Glutamatergic neuron (in vitro differentiated cells): Measurements from ENCODE around the gene LRRC3. TPM values are rescaled to one million over a fixed set of nuclear protein-coding genes. Genes with fewer than 3 reads are reported as not detected.

Experiments used
- DNase-seq: peaks from one replicate; pipeline ENCODE4 v3.0.0; 2022
- H3K27ac Mint-ChIP-seq: one replicate; pipeline ENCODE4 v1.8.0; 2020; ENCODE audit warnings: mild to moderate bottlenecking, mixed read lengths, inconsistent platforms; ENCODE audit not compliant: unreplicated experiment
- H3K27me3 Mint-ChIP-seq: one replicate; pipeline ENCODE4 v1.8.0; 2020; ENCODE audit warnings: mild to moderate bottlenecking, moderate library complexity, mixed read lengths, inconsistent platforms; ENCODE audit not compliant: unreplicated experiment
- H3K36me3 Mint-ChIP-seq: one replicate; pipeline ENCODE4 v1.8.0; 2020; ENCODE audit warnings: mild to moderate bottlenecking, mixed read lengths, inconsistent platforms; ENCODE audit not compliant: unreplicated experiment
- H3K4me1 Mint-ChIP-seq: one replicate; pipeline ENCODE4 v1.8.0; 2020; ENCODE audit warnings: mild to moderate bottlenecking, low read depth, mixed read lengths, inconsistent platforms; ENCODE audit not compliant: unreplicated experiment
- H3K4me3 Mint-ChIP-seq: one replicate; pipeline ENCODE4 v1.8.0; 2020; ENCODE audit warnings: mild to moderate bottlenecking, mixed read lengths, inconsistent platforms; ENCODE audit not compliant: unreplicated experiment
- H3K9me3 Mint-ChIP-seq: one replicate; pipeline ENCODE4 v1.8.0; 2020; ENCODE audit warnings: mild to moderate bottlenecking, moderate library complexity, mixed read lengths, inconsistent platforms; ENCODE audit not compliant: unreplicated experiment
- total RNA-seq: library from RNA; stranded (reverse); fragmentation: NEBNext Ultra II Directional; extraction: Animal tissue kit (Norgen Biotek cat#: 25700); gene quantifications from one replicate; pipeline ENCODE4 v1.2.1, GENCODE V29; 2021; ENCODE audit not compliant: unreplicated experiment
- TF ChIP-seq, protein P1 (sequence below): fragments of 200-600 bp; sonication (generic); IDR thresholded peaks from one replicate; pipeline ENCODE4 v1.5.0; 2021; ENCODE audit not compliant: partially characterized antibody, unreplicated experiment

The LRRC3 gene
- total RNA-seq, 1 donor from 2014 or later: 5.8 TPM

DNA sequence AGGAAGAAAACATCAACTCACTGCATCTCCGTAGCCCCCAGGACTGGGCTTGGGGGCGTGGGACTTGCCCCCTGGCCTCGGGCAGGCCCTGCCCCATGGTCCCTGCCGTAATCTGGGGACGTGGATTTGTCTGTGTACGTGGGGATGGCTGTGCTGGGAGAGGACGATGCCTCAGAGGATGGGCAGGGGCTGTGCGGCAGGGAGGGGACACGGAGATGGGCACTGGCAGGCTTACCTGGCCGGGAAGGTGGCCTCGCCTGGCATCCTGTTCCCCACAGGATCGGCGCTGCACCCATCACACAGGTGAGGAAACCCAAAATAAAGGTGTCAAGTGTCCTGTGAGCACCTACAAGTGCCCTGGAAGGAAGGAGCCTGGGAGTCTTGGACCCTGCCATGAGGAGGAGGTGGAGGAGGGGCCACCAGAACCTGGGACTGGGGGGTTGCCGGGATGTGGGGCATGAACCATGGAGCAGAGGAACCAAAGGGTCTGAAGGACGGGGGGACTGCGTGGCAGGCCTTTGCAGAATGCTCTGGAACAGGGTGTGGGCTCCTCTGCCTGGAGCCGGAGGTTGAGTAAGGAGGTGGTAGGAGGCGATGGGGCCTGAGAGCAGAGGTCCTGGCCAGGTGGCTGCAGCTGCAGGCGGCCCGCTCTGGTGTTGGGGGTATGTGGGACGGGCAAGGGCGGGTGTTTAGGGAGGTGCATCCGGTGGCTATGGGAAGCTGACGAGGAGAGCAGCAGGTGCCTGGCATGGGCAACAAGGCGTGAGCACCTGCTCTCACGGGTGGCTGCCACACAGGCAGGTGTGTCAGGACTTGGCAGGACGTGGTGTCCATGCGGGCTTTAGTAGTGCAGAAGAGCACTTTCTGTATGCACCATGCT lies 27.8 kb upstream of the LRRC3 start:
- TF ChIP-seq, protein P1, sequence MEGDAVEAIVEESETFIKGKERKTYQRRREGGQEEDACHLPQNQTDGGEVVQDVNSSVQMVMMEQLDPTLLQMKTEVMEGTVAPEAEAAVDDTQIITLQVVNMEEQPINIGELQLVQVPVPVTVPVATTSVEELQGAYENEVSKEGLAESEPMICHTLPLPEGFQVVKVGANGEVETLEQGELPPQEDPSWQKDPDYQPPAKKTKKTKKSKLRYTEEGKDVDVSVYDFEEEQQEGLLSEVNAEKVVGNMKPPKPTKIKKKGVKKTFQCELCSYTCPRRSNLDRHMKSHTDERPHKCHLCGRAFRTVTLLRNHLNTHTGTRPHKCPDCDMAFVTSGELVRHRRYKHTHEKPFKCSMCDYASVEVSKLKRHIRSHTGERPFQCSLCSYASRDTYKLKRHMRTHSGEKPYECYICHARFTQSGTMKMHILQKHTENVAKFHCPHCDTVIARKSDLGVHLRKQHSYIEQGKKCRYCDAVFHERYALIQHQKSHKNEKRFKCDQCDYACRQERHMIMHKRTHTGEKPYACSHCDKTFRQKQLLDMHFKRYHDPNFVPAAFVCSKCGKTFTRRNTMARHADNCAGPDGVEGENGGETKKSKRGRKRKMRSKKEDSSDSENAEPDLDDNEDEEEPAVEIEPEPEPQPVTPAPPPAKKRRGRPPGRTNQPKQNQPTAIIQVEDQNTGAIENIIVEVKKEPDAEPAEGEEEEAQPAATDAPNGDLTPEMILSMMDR: no peak
- Mint-ChIP-seq H3K27ac (no peak overlapping the region), H3K9me3 (peaks cover 4% of the 10 kb centered on the region), H3K4me1 (peaks cover 4% of the 10 kb centered on the region), H3K27me3 (no peaks in the 10 kb centered on the region), H3K4me3 (no peak overlapping the region), H3K36me3 (peaks cover 4% of the 10 kb centered on the region)
- DNase-seq: no peak

DNA sequence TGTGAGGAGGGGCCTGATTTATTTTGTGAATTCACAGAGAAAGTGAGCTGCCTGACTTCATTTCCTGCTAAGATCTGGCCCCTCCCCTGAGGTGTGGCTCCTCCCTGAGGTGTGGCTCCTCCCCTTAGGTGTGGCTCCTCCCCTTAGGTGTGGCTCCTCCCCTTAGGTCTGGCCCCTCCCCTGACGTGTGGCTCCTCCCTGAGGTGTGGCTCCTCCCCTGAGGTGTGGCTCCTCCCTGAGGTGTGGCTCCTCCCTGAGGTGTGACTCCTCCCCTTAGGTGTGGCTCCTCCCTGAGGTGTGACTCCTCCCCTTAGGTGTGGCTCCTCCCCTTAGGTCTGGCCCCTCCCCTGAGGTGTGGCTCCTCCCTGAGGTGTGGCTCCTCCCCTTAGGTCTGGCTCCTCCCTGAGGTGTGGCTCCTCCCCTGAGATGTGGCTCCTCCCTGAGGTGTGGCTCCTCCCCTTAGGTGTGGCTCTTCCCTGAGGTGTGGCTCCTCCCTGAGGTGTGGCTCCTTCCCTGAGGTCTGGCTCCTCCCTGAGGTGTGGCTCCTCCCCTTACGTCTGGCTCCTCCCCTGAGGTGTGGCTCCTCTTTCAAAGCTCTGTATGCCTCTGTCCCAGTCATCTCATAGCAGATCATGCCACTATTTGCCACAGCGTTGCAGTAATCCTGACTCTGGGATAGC lies 26.9 kb upstream of the LRRC3 start:
- Mint-ChIP-seq H3K36me3 (peaks cover 4% of the 10 kb centered on the region), H3K27me3 (no peaks in the 10 kb centered on the region), H3K4me1 (peaks cover under 1% of the 10 kb centered on the region), H3K4me3 (no peak overlapping the region), H3K27ac (no peak overlapping the region), H3K9me3 (peaks cover 4% of the 10 kb centered on the region)
- no peak for DNase-seq
- TF ChIP-seq, protein P1: no peak

DNA sequence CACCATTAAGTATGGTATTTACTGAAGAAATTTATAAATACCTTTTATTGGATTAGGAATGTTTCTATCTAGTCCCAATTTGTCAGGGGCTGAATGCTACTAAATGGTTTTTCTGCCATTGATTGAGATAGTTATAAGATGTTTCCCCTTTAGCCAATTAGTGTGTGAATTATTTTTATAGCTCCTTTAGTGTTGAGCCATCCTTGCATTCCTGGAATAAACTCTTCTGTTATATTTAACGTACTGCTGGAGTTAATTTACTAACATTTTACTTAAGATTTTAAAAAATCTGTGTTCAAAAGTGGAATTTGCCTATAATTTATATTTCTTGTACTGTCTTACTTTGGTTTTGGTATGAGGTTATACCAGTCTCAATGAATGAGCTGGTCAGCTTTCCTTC lies 25.4 kb upstream of the LRRC3 start:
- Mint-ChIP-seq H3K36me3 (peaks cover 4% of the 10 kb centered on the region), H3K27me3 (peaks cover 1% of the 10 kb centered on the region), H3K4me3 (no peak overlapping the region), H3K9me3 (peaks cover 4% of the 10 kb centered on the region), H3K4me1 (no peaks in the 10 kb centered on the region), H3K27ac (no peak overlapping the region)
- no peak for DNase-seq
- TF ChIP-seq, protein P1: no peak

DNA sequence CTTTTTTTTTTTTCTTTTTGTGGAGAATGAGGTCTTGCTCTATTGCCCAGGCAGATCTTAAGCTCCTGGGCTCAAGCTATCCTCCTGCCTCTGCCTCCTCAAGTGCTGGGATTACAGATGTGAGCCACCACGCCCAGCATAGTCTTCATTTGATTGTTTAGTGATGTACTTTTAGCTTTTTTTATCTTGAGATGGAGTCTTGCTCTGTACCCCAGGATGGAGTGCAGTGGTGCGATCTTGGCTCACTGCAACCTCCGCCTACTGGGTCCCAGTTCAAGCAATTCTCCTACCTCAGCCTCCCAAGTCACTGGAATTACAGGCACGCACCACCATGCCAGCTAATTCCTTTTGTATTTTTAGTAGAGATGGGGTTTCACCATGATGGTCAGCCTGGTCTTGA lies 24.0 kb upstream of the LRRC3 start:
- H3K4me3 Mint-ChIP-seq: no peak overlapping the region
- H3K9me3 Mint-ChIP-seq: peaks cover 4% of the 10 kb centered on the region
- H3K27me3 Mint-ChIP-seq: peaks cover 1% of the 10 kb centered on the region
- peaks cover 4% of the 10 kb centered on the region for H3K36me3 Mint-ChIP-seq
- no peak for DNase-seq
- TF ChIP-seq, protein P1: no peak
- no peaks in the 10 kb centered on the region for H3K4me1 Mint-ChIP-seq
- no peak overlapping the region for H3K27ac Mint-ChIP-seq
